ENCODE data around the gene ALDH1L1. TPM values are rescaled to one million over a fixed set of nuclear protein-coding genes. Genes with fewer than 3 reads are reported as not detected.

Gene ALDH1L1
- total RNA-seq: 10 to 100 TPM in 1 of 2 donors, 1 to 10 TPM in 1; 5.6 to 12.4 TPM
- long read RNA-seq, donor 1, partial matches to known transcripts: 3 of 6 reads
- long read RNA-seq, donor 1, other reads (novel, unspliced or antisense): 1 of 6 reads
- long read RNA-seq, donor 2, transcript ALDH1L1-203 (23 exons, 3,277 nt): major isoform, 7 of 22 reads
- long read RNA-seq, donor 2, partial matches to known transcripts: 3 of 22 reads
- long read RNA-seq, donor 2, other reads (novel, unspliced or antisense): 12 of 22 reads

GRCh38 chr3:126180477-126181397, at the start of gene ALDH1L1:
Gene ALDH1L1 (minus strand): TSS chr3:126180586. CDS start chr3:126160979, 19,607 bp downstream.
- peak; percentile 89 for DNase-seq (ENCODE audit: low spot score)
- intact Hi-C loops (cut with DNase I): no loop called here

DNA sequence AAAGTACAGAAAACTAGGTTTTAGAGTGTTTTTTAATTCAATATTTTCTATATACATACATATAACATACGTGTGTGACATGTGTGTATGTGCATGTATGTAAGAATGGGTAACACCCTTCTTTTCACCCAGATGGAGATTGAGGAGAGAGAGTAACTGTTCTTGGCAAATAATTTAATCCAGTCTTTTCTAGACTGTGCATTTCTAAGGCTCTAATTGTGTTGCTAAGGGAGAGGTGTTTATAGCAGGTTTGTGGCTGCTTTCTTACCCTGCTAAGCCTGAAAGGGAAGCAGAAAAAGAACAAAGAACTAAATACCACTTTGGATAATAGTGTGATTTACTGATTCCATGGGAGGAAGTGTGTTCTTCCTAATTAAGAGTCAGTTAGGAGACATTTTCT, 46.0 kb upstream of the ALDH1L1 start:
- no peak for DNase-seq (ENCODE audit: low spot score)
- intact Hi-C loops (cut with DNase I): no loop called here

DNA sequence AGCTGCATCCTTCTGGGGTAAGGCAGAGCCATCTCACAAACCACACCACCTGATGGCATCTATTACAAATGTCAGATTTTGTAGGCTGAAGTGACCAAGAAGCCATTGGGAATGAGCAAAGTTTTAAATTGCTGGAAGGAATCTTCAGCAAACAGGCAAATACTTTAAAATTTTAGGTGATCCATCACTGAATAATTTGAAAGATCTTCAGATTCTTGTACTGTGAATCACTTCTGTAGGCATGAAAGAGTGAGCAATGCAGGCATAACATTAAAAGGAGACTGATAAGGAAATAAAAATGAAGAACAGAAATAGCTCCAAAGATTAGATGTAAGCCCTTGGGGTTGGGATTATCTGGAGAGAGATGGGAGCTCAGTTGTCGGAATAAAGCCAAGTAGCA, 36.0 kb upstream of the ALDH1L1 start:
- DNase-seq (ENCODE audit: low spot score): no peak
- intact Hi-C loops (cut with DNase I): no loop called here

DNA sequence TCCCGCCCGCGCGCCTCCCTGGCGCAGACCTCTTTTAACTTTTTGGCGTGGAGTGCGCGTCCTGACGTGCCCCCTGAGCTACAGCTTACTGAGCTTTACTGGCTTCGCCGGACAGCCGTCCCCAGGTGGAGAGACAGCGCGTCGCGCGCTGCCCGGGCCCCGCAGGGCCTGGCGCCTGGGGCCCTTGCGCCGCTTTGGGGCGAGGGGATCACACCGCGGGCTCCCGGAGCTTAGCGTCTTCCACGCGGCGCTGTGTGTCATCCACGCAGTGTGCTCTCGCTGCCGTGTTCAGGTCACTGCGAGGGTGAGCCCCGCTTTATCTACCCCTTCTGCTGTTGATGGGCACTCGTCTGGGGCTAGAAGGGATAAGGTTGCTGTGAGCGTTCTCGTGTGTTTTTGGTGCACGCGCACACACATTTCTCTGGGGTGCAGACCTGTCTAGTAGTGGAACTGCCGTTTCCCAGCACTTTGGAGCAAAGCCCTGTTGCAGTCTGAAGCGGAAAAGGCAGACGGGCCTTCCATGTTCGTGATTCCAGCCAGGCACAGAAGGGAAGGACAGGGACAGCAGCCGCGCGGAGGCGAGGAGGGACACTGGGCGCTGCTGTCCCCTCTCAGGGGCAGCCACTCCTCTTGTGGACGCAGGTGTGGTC, 33.1 kb upstream of the ALDH1L1 start:
- no peak for DNase-seq (ENCODE audit: low spot score)
- intact Hi-C loops (cut with DNase I): no loop called here

DNA sequence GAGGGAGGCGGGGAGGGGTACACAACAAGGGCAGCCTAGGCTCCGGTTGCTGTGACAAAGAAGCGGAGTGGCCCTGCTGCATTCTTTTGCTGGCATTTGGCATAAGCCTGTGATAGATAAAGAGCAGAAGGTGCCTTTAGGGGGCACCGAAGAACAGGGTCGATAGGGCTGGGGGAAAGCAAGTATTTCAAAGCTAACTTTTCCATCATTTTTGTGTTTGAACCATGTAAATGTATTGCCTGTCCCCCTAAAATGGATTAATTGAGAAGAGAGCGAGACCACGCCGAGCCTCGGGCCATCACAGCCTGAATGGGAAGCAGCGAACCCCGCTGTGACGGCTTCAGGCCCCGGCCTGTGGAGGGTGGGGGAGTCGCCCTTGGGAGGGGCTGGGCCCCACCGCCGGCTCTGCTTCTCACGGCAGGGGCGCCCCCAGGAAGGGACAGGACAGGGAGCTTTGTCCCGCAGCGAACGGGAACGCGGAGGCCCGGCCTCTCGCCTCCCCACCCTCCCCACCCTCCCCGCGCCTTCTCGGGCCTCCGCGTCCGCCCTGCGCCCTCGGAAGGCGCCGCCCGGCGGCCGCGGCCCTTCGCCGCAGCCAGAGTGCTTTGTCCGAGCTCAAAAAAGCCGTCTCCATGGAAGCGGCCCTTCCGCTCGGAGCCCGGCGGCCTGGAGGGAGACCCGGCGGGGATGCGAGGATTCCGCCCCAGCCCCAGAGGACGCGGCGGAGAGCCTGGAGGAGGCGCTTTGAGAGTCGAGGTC, 32.4 kb upstream of the ALDH1L1 start:
- intact Hi-C loops (cut with DNase I): no loop called here
- peak; percentile 84 for DNase-seq (ENCODE audit: low spot score)

- intact Hi-C loops (cut with DNase I): no loop called here
- no peak for DNase-seq (ENCODE audit: low spot score)
Measured at GRCh38 chr3:126212250-126212619, 31.8 kb upstream of the ALDH1L1 start.

DNA sequence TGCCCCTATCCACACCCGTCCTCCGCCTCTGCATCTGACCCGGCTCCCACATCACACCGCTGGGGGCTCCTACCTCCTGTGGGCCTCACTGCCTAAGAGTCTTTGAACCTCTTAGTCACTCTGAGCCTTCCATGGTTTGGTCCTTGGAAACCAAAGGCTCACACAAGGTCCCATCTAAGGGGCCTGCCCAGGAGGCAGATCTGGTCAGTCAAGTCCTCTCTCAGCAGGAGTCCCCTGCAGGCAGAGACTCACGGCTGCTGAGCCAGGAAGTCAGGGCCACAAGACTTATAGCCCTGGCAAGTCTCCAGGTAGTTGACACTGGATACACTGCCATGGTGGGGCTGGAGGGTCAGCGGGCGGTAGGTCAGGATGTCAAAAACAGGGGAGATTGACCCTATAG, 31.2 kb upstream of the ALDH1L1 start:
- DNase-seq (ENCODE audit: low spot score): no peak
- intact Hi-C loops (cut with DNase I): no loop called here

GRCh38 chr3:126210606-126211005, 30.2 kb upstream of the ALDH1L1 start:
- intact Hi-C loops (cut with DNase I): no loop called here
- DNase-seq (ENCODE audit: low spot score): no peak

GRCh38 chr3:126209741-126210140, 29.4 kb upstream of the ALDH1L1 start:
- no peak for DNase-seq (ENCODE audit: low spot score)
- intact Hi-C loops (cut with DNase I): no loop called here

GRCh38 chr3:126208606-126209256, 28.3 kb upstream of the ALDH1L1 start:
- DNase-seq (ENCODE audit: low spot score): peak; percentile 93
- intact Hi-C loops (cut with DNase I): no loop called here

DNA sequence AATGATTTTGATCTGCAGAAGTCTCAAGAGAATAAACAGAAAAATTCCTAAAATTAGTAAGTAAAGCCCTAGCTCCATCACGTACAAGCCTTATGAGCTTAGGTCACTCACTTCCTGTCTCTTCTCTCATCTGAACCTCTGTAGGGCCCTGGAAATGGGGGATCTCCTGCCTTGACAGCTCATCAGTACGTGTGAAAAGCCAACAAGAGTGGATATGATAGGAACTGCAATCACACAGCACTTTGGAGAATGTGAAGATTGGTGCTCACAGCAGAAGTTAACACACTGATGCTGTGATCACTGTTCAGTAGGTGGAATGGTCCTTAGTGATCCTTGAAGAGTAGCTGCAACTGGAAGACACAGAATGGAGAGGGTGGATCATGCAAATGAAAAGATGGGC, 27.8 kb upstream of the ALDH1L1 start:
- DNase-seq (ENCODE audit: low spot score): no peak
- intact Hi-C loops (cut with DNase I): no loop called here

- intact Hi-C loops (cut with DNase I): no loop called here
- DNase-seq (ENCODE audit: low spot score): no peak
Measured at GRCh38 chr3:126207166-126207565, 26.8 kb upstream of the ALDH1L1 start.

DNA sequence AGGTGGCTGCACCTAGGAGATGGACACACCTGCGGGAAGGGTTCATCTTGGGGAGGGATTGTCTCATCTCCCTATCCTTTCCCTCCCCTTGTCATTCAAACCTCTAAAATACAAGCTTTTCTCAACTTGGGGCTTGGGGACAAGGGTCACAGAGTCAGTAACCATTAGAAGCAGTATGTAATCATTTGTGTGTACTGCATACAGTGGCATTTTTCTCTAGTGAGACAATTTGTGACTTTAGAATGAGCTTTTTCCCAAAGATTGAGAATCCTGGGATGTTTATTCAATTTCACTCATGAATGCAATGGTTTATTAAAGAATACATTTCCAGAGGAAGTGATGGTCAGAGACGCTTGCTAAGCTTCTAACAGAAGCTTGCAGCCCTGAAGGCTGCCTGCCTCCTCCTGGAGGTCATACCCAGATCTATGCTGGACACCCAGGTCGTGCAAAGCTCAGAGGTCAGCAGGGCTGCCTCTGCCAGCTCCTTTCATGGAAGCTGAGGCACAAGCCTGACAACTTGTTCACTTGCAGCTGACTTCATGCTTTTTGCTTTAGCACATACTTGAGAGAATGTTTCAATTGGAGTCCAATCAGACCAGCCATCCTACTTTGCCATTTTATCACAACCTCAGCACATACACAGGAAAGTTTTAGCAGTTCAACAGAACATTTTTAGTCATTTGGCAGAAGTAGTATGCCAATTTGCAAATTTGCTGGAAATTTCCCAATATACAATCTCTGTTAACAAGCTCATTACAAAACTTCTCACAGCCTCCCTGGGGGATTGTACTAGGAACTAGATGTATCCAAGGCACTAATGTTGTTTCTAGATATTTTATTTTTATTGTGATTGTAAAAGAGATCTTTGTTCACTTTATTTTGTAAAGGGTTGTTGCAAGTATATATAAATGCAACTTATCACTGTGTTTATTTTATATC, 25.6 kb upstream of the ALDH1L1 start:
- no peak for DNase-seq (ENCODE audit: low spot score)
- intact Hi-C loops (cut with DNase I): no loop called here

DNA sequence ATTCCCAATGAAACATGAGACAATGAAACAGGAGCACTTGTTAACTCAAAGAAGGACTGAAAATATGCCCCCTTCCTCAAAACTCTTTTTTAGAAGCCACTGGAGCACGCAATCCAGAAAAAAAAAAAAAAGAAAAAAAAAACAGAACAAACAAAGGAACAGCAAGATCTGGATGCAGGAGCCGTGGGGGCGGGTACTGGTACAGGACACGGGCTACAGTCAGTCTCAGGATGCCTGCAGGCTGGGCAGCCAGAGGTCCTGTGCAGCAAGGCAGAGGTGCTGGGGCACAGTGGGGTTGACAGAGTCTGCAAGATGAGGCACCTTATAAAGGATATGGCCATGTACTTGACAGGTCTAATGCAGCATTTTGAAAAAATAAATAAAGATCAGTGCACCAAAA, 22.3 kb upstream of the ALDH1L1 start:
- intact Hi-C loops (cut with DNase I): no loop called here
- DNase-seq (ENCODE audit: low spot score): no peak

GRCh38 chr3:126202276-126202675, 21.9 kb upstream of the ALDH1L1 start:
- no peak for DNase-seq (ENCODE audit: low spot score)
- intact Hi-C loops (cut with DNase I): no loop called here

DNA sequence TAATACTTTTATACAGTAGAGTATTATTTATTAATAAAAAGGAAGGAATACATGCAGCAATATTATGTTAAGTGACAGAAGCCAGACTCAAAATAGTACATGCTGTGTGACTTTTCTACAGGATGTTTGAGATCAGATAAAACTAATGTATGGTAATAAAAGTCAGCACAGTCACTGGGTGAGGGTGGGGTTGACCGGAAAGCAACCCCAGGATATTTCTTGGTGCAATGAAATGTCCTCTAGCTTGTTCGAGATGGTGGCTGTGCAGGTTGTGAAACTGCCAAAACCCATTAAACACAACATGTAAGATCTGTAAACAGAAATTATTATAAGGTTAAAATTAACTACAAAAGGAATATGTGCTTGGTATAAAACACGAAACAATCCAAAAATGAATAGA, 20.8 kb upstream of the ALDH1L1 start:
- intact Hi-C loops (cut with DNase I): no loop called here
- no peak for DNase-seq (ENCODE audit: low spot score)

DNA sequence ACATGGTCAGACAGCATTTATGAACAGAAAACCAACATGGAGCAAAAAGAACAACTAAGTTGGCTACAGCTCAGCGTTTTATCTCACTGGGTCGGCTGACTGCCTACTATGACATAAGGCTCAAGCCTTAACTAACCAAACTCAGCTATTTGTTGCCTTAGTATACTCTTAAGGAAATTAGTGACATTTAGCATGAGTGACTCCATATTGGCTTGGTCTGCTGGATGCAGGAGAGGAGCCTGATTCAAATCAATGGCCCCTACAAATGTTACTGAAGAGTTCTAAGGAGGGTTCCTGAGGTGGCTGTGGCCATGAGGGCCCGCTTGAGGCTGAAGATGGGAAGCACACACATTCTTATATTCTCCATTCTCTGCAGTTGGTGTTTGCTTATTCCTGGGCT, 20.1 kb upstream of the ALDH1L1 start:
- DNase-seq (ENCODE audit: low spot score): no peak
- intact Hi-C loops (cut with DNase I): no loop called here

DNA sequence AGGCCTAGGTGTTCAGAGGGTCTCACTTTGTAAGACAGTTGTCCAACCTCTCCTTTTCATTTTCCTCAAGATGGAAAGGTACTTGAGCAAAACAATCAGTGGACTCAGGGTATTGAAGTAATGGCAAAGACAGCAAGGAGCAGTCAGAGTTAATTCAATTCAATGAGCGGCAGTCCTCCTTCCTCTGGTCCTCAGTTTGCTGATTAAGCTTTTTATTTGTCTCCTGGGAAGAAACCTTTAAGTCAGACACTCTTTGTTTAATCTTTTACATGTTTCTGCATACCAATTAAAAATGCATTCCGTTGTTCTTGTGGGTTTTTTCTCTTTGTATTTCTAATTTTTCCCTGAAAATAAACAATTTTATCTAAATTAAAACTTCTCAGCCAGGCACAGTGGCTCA, 18.9 kb upstream of the ALDH1L1 start:
- DNase-seq (ENCODE audit: low spot score): no peak
- intact Hi-C loops (cut with DNase I): loop anchor here in 1 of 2 donors (5.0 kb wide), 1 partner anchor 62 kb away; no protein-coding TSS in a partner anchor
